Aorta (tissue), 5 donors: ENCODE measurements around the gene CCSER1. TPM values are rescaled to one million over a fixed set of nuclear protein-coding genes. Genes with fewer than 3 reads are reported as not detected.
"Not testable (repeated sequence)": the region's sequence is repeated elsewhere in the genome, so short reads cannot be mapped to it uniquely, and the experiment has no call there.

Source experiments
- ATAC-seq: fragments of 200-7000 bp; cut with Tn5 transposase; one replicate; pipeline ENCODE4 v1.9.1; 2022; ENCODE audit warnings: moderate library complexity; ENCODE audit not compliant: low FRiP score
- DNase-seq, 2 donors: peaks; one replicate each; pipeline ENCODE4 v3.0.0-alpha.2; 2020
- H3K27ac ChIP-seq, 2 donors: one replicate each; pipeline ENCODE4 v1.5.1; 2013; ENCODE audit warnings: low read length in 2 of 2, mild to moderate bottlenecking in 2 of 2, moderate library complexity in 2 of 2, control low read depth in 1 of 2, inconsistent platforms in 1 of 2, low read depth in 1 of 2
- H3K27me3 ChIP-seq, 2 donors: one replicate each; pipeline ENCODE4 v1.6.1; 2013; ENCODE audit warnings: control low read depth in 1 of 2, low read length in 1 of 2, mild to moderate bottlenecking in 1 of 2, moderate library complexity in 1 of 2; ENCODE audit not compliant: insufficient read depth in 2 of 2, control insufficient read depth in 1 of 2
- H3K36me3 ChIP-seq, 2 donors: one replicate each; pipeline ENCODE4 v1.6.1; 2013; ENCODE audit warnings: control low read depth in 1 of 2, low read length in 1 of 2, mild to moderate bottlenecking in 1 of 2; ENCODE audit not compliant: insufficient read depth in 2 of 2, control insufficient read depth in 1 of 2
- H3K4me1 ChIP-seq, 2 donors: one replicate each; pipeline ENCODE4 v1.6.1; 2013; ENCODE audit warnings: low read length in 2 of 2, control low read depth in 1 of 2, mild to moderate bottlenecking in 1 of 2, moderate library complexity in 1 of 2; ENCODE audit not compliant: insufficient read depth in 2 of 2, control insufficient read depth in 1 of 2
- H3K4me3 ChIP-seq, 2 donors: one replicate each; pipeline ENCODE4 v1.5.1; 2013; ENCODE audit warnings: low read length in 2 of 2, control low read depth in 1 of 2, mild to moderate bottlenecking in 1 of 2
- H3K9me3 ChIP-seq: one replicate; pipeline ENCODE4 v1.6.1; 2013; ENCODE audit warnings: mild to moderate bottlenecking, low read length; ENCODE audit not compliant: control insufficient read depth
- WGBS, 2 donors: extraction: QIAGEN DNeasy Blood & Tissue Kit; methylation state at CpG; one replicate each; pipeline ENCODE4 v1.1.7; 2013; 5-methylcytosine and 5-hydroxymethylcytosine counted together
- intact Hi-C, 2 donors: fragments of 100-400 bp; cut with DNase I; formaldehyde crosslinking; loops; one replicate each; pipeline versions ENCODE4 v1.14.2 to v1.15.0; 2022
- polyA plus RNA-seq, 2 donors: library from polyadenylated mRNA; stranded (reverse); fragments of 200-250 nt; gene quantifications; one replicate each; pipeline ENCODE4 v1.2.3, GENCODE V29; 2013
- total RNA-seq, 2 donors: library from RNA; stranded (reverse); fragmentation: NEBNext Ultra II Directional; extraction: Animal tissue kit (Norgen Biotek cat#: 25700); gene quantifications; one replicate each; pipeline ENCODE4 v1.2.1, GENCODE V29; 2021
- donor health status: healthy with polysubstance abuse.
- donor health status: Bipolar disorder and iron deficiency.
- donor health status: DM: no; HTN: no; CAD: no.
- donor health status: DM: no; HTN: no; CAD: no.
- donor health status: DM: yes; HTN: yes; CAD: no.

Gene CCSER1
- total and polyA plus RNA-seq, 4 donors: 2.0 to 9.5 (median 9.3) TPM; not detected in 1

DNA sequence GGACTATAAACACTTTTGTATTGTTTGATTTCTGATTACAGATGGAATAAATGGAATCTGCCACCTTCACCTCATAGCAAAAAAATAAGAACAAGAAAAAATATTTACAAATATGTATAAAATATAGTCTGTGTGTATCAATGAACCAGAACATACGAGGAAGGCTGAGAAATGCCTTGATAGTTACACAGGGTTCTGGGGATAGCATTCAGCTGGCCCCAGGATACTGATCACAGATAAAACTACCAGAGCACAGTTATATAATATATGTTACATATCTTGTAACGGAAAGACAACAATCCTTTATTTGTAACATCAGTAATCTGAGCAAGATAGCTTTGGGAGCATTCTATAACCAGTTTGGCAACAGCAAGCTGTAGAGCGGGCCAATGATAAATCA, 1101.5 kb downstream of the CCSER1 start:
- DNase-seq (no peak), ATAC-seq (no peak)
- Histone ChIP-seq H3K27ac (no peak overlapping the region), H3K4me3 (no peak overlapping the region), H3K36me3 (no peaks in the 10 kb centered on the region), H3K27me3 (no peaks in the 10 kb centered on the region), H3K9me3 (peaks cover 2% of the 10 kb centered on the region), H3K4me1 (no peaks in the 10 kb centered on the region)
- WGBS, 2 donors: 94 to 96% methylated on average over 3 of the region's 3 CpGs
- intact Hi-C loops: no loop called here

DNA sequence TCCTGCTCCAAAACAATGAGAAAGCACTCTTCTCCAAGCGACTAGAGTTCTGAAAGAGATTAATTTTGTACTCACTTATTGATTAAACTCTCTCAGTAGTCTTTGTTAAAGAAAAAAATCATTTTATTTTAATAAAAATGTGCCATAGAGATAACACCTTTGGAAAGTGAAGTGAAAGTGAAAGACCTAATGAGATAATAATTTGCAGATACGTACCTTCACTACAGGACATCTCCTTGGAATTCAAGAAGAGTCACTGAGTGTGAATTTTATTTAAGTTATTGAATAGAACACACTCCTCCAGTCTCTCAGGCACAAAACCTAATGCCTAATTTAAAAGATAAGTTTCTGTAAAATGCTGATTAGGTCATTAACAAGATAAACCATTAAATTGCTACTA, 1106.0 kb downstream of the CCSER1 start:
- intact Hi-C loops: no loop called here
- Histone ChIP-seq H3K4me3 (no peak overlapping the region), H3K36me3 (no peaks in the 10 kb centered on the region), H3K27me3 (no peaks in the 10 kb centered on the region), H3K4me1 (no peaks in the 10 kb centered on the region), H3K27ac (no peak overlapping the region), H3K9me3 (peaks cover 2% of the 10 kb centered on the region)
- DNase-seq: no peak
- no peak for ATAC-seq
- WGBS, 2 donors: 85 to 94% methylated on average over 2 of the region's 2 CpGs

DNA sequence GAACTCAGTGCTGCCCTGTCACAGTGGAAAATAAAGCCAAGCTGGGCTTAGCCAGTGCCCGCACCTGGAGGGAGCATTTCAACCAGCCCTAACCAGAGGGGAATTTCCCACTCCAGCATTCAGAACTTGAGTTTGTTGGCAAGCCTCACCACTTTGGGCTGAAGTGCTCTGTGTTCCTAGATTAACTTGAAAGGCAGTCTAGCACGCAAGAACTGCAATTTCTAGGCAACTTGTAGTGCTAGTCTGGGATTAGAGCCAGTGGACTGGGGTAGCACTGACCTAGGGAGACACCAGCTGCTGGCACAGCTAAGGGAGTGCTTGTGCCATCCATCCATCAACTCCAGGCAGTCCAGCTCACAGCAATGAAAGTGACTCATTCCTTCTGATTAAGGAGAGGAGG, 1115.9 kb downstream of the CCSER1 start:
- WGBS, 2 donors: 3 to 6% methylated on average over 2 of the region's 2 CpGs
- peak in 1 of 2 donors; percentile 40 for DNase-seq
- intact Hi-C loops: no loop called here
- Histone ChIP-seq H3K27me3 (no peaks in the 10 kb centered on the region), H3K4me3 (no peak overlapping the region), H3K36me3 (no peaks in the 10 kb centered on the region), H3K4me1 (no peaks in the 10 kb centered on the region), H3K9me3 (no peaks in the 10 kb centered on the region), H3K27ac (no peak overlapping the region)
- ATAC-seq: no peak

DNA sequence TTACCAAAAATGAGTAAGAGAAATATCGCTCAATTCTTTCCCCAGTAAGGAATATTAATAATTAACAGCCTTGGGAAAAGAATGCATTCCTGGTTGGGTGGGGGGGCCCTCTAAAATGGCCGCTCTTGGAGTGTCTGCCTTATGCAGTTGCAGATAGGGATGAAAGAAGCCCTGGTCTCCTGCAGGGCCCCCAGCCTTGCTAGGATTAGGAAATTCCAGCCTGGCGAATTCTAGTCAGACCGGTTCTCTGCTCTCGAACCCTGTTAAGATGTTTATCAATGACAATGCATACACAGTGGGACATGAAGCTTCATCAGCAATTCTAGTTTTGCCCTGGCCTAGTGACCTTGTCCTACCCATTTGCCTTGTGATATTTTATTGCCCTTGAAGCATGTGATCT, 1128.8 kb downstream of the CCSER1 start:
- intact Hi-C loops: no loop called here
- Histone ChIP-seq H3K27me3 (no peaks in the 10 kb centered on the region), H3K36me3 (no peaks in the 10 kb centered on the region), H3K27ac (no peak overlapping the region), H3K4me1 (no peaks in the 10 kb centered on the region), H3K4me3 (no peak overlapping the region), H3K9me3 (no peaks in the 10 kb centered on the region)
- DNase-seq (no peak), ATAC-seq (no peak)
- WGBS, 2 donors: 98 to 99% methylated on average over 5 of the region's 5 CpGs

DNA sequence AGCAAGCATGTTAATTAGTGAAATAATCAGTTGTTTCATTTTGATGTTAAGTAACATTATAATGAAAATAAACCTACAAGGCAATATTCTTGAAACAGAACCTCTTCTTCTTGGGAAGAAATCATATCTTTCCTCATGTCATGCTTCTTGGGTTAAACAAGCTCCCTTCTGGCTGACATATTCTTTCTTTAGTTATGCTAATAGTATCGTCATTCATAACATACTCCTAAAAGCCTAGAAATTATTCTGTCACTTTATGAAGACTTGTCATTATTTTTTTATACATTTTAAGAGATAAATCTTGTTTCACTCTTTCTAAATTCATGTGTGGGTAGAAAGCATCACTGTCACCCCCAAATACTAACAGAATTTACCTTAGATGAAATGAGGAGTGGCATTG, 1129.6 kb downstream of the CCSER1 start:
- intact Hi-C loops: no loop called here

DNA sequence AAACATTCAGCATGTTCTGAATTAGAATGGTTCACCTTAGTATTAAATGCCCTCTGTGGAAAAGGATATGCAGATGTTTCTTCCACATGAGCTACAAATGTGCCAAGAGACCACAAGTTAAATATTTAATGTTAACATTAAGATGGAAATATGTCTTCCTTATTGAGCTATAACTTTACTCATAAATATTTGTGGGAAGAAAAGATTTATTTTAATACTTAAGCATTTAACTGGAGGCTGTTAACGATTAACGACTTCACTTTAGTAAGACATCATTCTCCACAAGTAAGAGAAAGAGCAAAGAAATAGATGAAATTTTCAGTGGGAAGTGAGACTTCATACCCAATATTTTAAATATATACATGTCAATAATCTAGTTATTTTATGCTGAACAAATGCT, 1130.5 kb downstream of the CCSER1 start:
- ATAC-seq: no peak
- 93 to 97% methylated on average over 2 of the region's 2 CpGs for WGBS, 2 donors
- H3K27ac ChIP-seq: no peak overlapping the region
- no peaks in the 10 kb centered on the region for H3K9me3 ChIP-seq
- DNase-seq: no peak
- H3K4me3 ChIP-seq: no peak overlapping the region
- H3K27me3 ChIP-seq: no peaks in the 10 kb centered on the region
- H3K4me1 ChIP-seq: no peaks in the 10 kb centered on the region
- H3K36me3 ChIP-seq: no peaks in the 10 kb centered on the region
- intact Hi-C loops: no loop called here

More for the DNA sequence above, 1129.6 kb downstream of the CCSER1 start:
- no peak overlapping the region for H3K4me3 ChIP-seq
- H3K27ac ChIP-seq: no peak overlapping the region
- no peaks in the 10 kb centered on the region for H3K27me3 ChIP-seq
- H3K9me3 ChIP-seq: no peaks in the 10 kb centered on the region
- H3K36me3 ChIP-seq: no peaks in the 10 kb centered on the region
- ATAC-seq (no peak), DNase-seq (no peak)
- 81 to 91% methylated on average over 1 of the region's 1 CpG for WGBS, 2 donors
- no peaks in the 10 kb centered on the region for H3K4me1 ChIP-seq

DNA sequence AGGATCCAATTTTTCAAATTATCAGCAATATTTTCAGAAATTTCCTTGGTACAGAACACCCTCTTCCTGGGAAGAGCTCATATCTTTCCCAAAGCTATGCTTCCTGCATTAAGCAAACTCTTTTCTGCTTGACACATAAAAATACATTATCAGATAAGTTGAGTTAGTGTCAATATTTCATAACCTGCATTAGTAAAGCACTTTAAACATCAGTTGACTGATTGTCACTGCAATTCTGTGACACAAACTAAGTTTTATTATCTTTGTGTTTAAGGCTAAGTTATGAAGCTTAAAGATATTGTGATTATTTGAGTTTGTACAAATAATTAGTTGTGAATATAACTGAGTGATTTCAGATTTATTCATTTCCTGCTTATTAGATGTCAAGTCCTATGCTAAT, 1131.1 kb downstream of the CCSER1 start:
- no peaks in the 10 kb centered on the region for H3K9me3 ChIP-seq
- H3K4me3 ChIP-seq: no peak overlapping the region
- ATAC-seq (no peak), DNase-seq (no peak)
- H3K27me3 ChIP-seq: no peaks in the 10 kb centered on the region
- no peaks in the 10 kb centered on the region for H3K36me3 ChIP-seq
- no peaks in the 10 kb centered on the region for H3K4me1 ChIP-seq
- no peak overlapping the region for H3K27ac ChIP-seq
- intact Hi-C loops: no loop called here

DNA sequence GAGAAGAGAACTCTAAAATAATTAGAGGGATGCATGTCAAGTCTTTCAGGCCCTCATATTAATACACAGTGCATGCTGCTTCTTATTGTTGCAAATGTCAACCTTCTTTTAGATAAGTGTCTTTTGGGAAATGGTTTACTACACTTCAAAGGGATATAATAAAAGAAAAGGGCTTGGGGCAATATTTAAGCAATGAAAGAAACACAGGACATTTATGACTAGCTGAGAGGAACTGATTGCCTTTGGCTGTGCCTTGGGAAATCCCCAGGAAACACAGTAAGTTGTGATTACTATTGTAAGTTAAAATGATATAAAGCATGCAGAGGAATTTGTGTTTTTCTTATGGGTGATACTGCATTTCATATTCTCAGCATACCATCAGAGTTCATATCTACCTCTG, 1140.3 kb downstream of the CCSER1 start:
- Histone ChIP-seq H3K9me3 (no peaks in the 10 kb centered on the region), H3K27me3 (no peaks in the 10 kb centered on the region), H3K36me3 (no peaks in the 10 kb centered on the region), H3K27ac (no peak overlapping the region), H3K4me1 (no peaks in the 10 kb centered on the region), H3K4me3 (no peak overlapping the region)
- DNase-seq (no peak), ATAC-seq (no peak)
- intact Hi-C loops: no loop called here

DNA sequence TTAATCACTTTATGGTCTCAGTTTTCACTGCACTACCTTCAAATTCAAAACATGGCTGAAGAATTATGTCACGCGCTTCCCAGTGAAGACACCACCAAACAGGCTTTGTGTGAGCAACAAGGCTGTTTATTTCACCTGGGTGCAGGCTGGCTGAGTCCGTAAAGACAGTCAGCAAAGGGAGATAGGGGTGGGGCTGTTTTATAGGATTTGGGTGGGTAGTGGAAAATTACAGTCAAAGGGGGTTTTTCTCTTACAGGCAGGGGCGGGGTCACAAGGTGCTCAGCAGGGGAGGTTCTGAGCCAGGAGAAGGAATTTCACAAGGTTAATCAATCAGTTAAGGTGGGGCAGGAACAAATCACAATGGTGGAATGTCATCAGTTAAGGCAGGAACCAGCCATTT, 1141.3 kb downstream of the CCSER1 start:
- H3K4me1 ChIP-seq, H3K4me3 ChIP-seq, intact Hi-C loops, H3K27ac ChIP-seq, H3K36me3 ChIP-seq, H3K9me3 ChIP-seq, DNase-seq, ATAC-seq, H3K27me3 ChIP-seq: not testable (repeated sequence)
- WGBS, 2 donors: 90% methylated on average over 4 of the region's 4 CpGs
